Measurements from ENCODE around the gene BMP6.
"Not testable (repeated sequence)": the region's sequence is repeated elsewhere in the genome, so short reads cannot be mapped to it uniquely, and the experiment has no call there.

The BMP6 gene

DNA sequence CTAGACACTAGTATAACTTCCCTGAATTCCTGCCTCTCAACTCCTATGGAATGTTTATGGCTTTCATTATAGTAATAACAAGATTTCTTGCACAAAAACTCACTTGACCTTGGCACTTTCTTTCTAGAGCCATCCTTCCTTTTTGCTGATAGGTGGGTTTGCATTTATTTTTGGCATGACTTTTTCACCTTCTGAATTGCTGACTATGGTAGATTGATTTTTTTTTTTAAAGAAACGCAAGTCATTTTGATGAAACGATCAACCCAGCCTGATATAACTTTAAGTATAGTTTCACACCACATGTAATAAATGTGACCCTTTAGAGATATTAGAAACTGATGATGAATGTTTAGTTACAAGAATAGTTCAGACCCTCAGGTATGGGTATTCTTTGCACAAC is 61.8 kb downstream of the BMP6 start:
- no peak for DNase-seq (ENCODE audit: low read depth, low spot score)

DNA sequence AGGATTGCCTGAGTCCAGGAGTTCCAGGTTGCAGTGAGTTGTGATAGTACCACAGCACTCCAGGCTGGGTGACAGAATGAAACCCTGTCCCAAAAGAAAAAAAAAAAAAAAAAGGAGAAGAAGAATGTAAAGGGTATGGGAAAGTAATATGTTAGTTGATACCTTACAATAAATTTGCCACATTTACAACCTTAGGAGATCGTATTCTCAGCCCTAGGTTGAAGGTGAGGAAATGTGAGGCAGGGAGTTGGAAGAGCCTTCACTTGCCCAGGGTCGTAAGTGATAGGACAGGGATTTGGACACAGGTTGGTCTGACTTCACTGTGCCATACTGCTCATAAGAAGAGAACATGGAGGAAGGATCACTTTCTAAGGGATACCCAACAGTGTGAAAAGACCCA is 68.6 kb downstream of the BMP6 start:
- DNase-seq (ENCODE audit: low read depth, low spot score): no peak

DNA sequence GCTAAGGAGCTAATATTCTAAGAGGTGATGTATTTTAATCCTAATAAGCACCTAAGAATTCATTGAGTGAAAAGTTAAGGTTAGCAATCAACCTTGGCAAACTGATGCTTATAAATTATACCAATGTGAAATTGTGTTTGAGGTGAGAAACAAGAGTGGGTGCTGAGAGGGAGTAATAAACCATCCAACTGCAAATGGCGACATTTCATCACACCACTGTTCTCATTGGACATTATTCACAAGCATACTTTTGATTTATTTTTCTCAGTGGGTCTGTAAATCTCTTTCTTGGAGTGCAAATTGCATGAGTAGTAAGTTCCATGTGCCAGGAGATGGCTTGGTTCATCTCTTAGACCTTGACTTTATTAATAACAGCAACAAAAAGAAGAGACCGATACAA is 71.5 kb downstream of the BMP6 start:
- no peak for DNase-seq (ENCODE audit: low read depth, low spot score)

DNA sequence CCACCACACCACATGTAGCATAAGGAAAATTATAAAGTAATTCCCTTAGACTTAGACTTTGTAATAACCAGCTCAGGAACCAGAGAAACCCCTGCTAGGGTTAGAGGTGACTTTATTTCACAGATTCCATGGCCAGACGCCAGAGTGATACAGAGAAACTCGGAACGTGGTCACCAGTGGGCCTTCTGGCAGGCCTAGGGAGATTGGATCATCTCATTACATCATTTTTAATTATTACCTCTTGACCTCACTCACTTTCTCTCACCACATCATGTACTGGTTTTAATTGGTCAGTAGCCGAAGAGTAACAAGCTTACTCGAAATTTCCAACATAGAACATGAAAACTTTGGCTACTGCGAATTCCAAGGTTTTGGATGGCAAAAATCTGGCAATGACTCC is 72.9 kb downstream of the BMP6 start:
- DNase-seq (ENCODE audit: low read depth, low spot score): no peak

DNA sequence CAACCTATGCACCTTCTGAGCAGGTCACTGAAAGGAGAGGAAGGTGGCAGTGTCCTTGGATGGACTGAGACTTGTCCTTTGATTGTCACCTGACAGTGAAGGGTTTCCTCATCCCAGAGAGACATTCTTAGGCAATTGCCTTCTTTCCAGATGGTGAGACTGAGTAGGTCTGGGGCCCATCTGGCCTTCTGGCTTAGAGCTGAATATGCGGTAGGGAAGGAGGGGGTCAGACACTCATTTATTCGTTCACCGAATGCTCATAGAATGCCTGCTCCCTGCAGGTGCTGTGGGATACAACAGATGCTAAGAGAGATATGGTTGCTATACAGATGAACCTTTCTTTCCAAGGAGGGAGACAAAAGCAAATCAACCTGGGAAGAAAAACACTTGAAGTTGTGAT is 76.8 kb downstream of the BMP6 start:
- DNase-seq (ENCODE audit: low read depth, low spot score): no peak

DNA sequence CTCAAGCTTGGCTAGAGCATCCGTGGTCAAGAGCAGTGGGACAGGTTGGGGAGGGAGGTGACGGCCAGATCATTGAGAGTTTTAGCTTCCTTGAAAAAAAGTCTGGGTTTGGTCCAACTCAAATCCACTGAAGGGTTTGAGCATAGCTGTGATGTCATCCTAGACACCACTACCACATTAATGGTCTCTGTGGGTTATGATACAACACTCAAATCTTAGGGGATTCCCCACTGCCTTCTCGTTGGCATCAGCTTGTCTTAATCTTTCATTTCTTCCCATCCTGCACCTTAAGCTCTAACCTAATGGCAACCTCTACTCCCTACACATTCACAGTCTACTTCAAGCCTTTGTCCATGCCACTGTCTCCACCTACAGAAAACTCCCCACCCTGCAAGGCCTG is 77.3 kb downstream of the BMP6 start:
- DNase-seq (ENCODE audit: low read depth, low spot score): no peak

DNA sequence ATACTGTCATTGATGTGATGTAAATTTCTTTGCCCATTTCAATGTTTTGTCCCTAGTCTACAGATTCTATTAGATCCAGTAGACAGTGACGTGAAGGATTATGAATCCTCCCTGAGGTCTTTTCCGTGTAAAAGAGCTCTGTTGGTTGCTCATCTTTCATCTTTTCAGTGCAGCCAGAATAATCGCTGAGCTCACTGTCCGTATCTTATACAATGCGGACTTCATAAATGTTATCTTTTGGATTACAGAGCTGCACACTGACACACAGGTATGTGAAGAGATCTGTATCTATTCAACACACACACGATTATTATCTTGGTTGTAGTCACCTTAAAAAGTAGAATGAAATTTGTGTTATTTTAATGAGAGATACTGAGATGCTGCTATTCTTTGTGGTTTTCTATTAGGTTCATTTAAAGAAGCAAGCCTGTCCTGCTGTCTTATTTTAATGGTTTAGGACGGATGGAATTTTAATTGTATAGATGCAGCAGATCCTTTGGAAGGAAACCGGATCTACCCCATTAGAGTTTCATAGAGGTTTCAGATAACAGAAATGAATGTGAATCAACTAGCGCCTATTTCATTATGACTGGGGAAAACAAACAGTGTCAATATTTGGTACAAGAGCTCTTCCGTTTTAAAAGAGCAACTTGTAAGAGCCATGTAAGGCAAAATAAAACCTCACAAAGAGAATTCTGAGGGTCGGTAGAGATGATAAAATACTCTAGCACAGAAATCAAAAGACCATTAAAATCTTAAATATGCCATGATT is 79.4 kb downstream of the BMP6 start:
- DNase-seq (ENCODE audit: low read depth, low spot score): no peak

DNA sequence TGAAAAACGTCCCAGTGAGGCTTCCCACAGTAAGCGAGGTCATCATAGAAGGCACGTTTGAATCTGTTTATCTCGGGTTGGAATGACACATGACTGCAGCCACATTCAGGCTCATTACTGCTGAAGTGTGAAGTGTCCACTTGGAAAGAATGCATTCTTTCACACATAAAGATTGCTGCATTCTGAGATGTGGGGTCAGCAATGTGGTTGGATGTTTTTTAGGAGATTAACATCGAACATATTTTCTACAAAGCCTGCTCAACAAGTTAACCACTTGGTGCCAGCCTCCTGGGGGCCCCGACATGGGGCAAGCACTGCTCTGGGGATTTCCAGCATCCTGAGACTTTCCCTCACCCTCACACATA is 79.9 kb downstream of the BMP6 start:
- no peak for DNase-seq (ENCODE audit: low read depth, low spot score)

DNA sequence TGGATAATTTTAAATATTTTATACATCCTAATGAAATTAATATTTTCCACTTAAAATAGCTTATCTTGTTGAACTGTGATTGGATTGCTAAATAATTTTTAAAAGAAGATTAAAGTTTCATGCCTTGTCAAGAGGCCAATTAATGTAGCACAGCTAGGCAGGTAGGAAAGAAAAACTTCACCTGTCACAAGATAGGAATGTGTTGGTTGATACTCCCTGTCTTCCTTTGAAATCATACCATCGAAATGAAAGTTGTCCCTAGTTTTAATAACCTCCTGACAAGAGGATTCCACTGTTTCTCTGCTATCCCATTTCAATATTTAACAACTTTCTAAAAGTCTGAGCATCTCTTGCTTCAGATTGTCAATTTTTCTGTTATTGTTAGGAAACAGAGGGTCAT is 80.8 kb downstream of the BMP6 start:
- DNase-seq (ENCODE audit: low read depth, low spot score): no peak

DNA sequence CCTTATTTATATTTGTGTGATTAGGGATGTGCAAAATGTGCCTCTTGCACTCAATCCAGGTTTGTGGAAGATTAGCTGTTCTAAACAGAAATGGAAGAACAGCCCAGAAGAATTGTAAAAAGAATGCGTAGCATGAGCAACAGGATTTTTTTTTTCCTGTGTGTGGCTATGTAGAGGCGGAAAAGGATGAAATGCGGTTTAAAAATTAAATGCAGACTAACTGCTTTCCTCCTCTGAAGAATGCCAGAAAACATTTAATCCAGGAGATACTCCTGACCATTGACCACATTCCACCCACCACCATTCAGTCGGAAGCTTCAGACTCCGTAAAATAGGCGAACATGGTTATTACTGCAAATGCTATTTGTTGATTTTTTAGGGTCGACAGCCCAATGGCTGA is 83.4 kb downstream of the BMP6 start:
- DNase-seq (ENCODE audit: low read depth, low spot score): no peak

DNA sequence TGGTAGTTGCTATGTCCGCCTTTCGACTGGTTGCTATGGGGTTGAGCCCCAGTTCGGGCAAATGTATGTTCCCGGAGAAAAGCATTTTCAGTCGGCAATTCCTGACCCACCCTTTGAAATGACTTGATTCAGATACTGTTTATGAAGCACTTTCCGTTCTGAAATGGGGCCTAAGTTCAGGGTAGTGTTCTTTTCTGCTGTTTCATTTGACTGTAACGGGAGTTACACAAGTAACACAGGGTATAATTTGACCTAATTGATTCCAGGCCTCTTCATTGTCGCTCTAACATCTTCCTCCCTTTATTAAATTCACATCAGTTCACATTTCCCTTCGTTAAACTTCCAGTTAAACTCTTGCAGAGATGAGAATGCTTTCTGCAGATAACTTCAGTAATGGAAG is 85.5 kb downstream of the BMP6 start:
- DNase-seq (ENCODE audit: low read depth, low spot score): no peak

DNA sequence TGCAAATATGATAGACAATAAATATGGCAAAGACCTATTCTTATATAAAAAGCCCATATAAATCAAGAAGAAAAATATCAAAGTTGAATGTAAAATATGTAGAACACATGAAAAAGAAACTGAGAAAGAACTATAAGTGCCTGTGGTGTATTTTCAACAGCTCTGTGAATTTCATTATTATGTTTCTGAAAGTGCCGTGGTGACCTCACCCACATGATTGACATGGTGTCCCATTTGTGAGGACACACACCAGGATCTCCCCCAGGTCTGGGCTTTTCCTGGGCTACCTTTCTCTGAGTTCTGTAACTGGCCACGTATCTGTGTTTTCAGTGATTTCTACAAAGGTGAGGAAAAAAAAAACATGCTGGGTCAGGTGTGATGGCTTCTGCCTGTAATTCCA is 86.7 kb downstream of the BMP6 start:
- no peak for DNase-seq (ENCODE audit: low read depth, low spot score)

DNA sequence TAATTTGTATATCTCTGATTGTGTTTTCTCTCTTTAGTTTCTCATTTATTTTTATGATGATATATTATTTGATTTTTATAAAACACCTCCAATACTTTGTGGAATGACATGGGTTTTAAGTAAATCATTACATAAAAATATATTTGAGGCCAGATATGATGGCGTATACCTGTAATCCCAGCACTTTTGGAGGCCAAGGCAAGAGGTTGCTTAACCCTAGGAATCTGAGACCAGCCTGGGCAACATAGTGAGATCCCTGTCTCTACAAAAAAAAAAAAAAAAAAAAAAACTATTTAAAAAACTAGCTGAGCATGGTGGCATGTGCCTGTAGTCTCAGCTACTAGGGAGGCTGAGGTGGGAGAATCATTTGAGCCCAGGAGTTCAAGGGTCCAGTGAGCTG is 87.3 kb downstream of the BMP6 start:
- no peak for DNase-seq (ENCODE audit: low read depth, low spot score)

DNA sequence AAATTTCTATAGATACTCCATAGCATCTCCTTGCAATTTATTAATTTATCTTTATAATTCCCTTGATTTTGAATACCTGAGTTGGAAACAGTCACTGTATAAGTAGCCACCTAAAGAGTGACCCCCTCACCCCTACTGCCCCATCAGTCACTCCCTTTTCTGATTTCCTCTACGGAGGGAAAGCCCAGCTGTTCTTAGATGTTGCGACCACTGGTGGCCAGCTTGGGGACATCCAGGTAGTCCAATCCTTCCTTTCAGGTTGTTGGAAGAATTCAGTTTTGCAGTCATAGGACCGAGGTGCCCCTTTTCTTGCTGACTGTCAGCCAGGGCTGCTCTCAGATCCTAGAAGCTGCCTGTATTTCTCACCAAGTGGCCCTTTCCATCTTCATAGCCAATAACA is 87.8 kb downstream of the BMP6 start:
- DNase-seq (ENCODE audit: low read depth, low spot score): no peak

DNA sequence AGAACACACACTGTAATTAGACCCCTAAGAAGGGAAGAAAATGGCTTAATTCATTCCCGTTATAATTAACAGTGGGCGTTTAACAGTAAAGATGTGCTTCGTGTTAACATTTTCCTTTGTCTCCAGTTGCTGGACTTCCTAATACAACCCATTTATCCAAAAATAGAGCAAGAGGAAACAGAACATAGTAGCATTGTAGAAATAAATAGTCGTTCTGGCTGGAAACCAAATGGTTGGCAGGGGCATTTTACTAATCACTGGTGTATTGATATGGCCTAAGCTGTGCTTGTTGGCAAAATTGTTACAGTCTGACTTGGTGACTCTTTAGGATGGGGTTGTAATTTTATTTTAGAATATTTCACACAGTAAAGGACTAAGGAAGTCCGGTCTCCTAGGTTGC is 89.8 kb downstream of the BMP6 start:
- DNase-seq (ENCODE audit: low read depth, low spot score): no peak

DNA sequence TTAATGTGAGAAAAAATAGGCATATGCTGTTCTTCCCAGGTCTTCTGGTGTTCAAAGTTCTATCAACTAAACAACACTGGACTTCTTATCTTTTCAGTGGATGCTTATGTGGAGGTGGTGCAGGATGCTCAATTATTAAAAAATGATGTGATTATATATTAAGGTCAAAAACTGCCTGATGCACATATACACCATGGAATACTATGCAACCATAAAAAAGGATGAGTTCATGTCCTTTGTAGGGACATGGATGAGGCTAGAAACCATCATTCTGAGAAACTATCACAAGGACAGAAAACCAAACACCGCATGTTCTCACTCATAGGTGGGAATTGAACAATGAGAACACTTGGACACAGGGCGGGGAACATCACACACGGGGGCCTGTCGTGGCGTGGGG is 91.3 kb downstream of the BMP6 start:
- DNase-seq (ENCODE audit: low read depth, low spot score): not testable (repeated sequence)

DNA sequence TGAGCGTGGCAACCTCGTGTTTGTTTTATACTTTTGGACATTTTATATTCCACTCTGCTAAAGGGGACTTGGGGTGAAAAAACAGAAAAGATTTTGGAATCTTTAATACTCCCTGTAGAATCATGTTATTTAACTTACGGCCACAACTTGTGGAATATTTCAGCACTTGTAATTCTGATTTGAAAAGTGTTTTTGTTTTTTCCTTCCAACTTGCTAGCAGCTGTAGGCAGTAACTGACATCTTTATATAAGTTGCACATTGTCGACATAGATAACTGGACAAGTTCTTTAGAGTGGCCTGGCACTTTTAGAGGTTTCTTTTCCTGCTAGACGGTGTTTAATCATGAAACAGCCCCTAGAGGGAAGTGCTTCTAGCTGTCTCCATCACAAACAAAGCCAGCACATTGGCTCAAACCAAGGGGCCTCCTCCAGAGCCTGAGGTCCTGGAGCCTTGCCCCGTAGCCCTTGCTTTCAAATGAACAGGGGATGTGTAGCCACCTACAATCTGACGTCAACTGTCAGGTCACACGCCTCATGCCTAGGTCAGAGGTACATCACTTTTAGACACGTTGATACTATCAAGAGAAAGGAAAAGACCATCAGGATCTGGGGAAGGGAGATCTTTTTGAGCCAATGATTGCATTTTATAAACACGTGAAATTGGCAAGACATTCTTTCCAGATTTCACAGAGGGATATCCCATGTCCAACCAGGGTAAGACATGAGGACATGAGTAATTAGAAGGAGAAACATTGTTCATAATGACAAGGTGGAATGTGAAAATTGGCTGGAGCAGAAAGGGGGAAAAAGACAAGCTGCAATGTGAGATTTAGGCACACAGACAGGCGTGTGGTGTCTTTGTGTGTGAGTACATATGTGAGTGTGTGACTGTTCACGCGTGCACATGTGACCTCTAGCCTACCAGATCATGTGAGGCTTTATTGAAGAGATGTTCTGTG is 92.6 kb downstream of the BMP6 start:
- no peak for DNase-seq (ENCODE audit: low read depth, low spot score)

DNA sequence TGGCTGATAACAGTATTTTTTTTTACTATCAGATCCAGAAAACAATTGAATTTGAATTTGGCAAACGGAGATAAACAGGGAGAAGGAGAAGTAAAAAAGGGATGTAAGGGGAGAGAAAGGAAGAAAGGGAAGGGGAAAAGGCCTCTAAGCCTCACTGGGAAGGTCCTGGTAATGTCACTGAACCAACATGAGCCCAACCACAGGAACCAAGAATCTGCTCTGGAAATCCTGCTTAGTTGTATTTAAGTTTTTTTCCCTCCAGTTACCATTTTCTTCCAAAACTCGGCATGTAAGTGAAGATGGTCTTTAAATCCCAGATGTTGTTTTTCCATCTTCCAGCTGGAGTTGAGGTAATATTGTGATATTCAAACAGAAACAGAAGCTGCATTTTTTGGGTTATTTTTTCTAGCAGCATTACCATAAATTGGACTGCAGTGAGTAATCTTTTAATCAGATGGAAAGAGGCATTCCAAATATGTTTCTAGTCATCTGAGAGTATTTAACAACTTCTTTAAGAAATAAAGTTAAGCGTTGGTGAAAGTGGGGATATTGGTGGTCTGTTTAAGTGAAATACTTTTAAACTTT is 93.6 kb downstream of the BMP6 start:
- no peak for DNase-seq (ENCODE audit: low read depth, low spot score)

DNA sequence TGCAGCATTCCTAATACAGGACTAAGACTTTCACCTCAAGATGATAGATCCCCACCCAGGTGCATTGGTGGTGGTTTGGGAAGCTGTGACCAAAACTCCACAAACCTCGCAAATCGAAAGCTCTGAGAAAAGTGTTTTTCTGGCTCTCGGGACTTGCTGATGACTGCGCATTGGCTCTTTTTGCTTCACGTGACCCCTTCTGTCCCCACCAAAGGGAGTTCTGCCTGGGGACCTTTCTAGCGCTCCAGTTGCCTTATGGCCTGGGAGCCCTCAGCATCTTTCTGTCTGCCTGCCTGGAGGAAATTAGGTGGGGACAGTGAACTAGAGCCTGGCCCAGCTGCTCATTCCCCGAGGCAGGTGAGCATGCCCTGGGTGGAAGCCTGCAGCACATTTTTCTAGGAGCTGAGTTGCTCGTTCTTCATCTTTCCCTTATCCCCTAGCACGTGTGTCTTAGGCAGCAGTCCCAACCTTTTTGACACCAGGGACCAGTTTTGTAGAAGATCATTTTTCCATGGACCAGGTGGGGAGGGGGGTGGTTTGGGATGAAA is 94.5 kb downstream of the BMP6 start:
- no peak for DNase-seq (ENCODE audit: low read depth, low spot score)

DNA sequence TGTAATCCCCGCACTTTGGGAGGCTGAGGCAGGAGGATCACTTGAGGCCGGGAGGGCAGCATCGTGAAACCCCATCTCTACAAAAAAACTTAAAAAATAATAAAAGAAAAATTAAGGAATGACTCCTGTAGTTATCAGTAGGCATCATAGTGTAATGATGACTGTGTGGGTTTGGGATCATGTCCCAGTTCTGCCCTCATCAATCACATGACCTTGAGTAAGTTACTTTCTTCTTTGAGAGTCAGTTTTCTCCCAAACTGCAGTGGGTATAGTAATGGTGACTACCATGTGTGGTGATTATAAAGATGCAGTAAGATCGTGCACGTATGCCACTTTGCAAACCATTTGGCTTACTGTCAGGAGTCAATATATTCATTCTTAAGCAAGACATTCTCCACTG is 95.5 kb downstream of the BMP6 start:
- no peak for DNase-seq (ENCODE audit: low read depth, low spot score)

DNA sequence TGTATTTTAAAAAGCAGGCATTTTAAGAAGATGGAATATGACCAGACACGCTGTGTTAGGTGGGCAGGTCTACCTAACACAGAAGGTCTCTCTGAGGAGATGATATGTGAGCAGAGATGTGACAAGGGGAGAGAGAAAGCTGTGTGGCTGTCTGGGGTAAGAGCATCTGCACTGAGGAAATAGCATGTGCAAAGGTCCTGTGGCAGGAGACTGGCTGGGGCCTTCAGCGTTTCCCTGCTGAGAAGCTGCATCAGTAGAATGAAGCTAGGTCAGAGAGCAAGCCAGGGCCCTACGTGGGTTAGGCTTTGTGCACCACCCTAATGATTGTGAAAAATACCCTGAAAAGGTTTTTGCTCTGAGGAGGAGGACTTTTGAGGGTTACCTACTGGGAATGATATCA is 97.7 kb downstream of the BMP6 start:
- DNase-seq (ENCODE audit: low read depth, low spot score): no peak

DNA sequence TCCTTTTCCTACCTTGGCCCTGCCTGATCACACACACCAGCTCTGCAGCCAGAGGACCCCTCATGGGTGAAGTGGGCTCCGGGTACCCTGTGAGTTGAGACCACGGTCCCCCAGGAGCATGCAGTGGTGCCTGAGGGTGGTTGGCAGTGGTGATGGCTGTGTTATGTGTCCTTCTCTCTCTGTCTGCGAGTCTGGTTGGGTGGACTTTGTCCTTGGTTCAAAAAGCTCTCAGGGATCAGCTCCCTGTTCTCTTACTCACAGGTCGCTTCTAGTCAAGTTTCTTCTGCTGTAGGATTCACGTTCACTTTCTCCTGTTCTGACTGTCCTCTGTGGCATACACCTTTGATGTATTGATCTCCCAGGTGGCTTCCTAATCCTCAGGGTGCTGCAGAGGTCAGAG is 100.1 kb downstream of the BMP6 start:
- no peak for DNase-seq (ENCODE audit: low read depth, low spot score)

Measured in brain pericyte (primary cell).